Naive thymus-derived CD8-positive, alpha-beta T cell (primary cell): ENCODE data around the gene UBR4. TPM values are rescaled to one million over a fixed set of nuclear protein-coding genes. Genes with fewer than 3 reads are reported as not detected.
A peak's percentile ranks its signal among the peaks of the same experiment; 100 is the strongest.
"Not testable (repeated sequence)": the region's sequence is repeated elsewhere in the genome, so short reads cannot be mapped to it uniquely, and the experiment has no call there.

Experiments
- ATAC-seq, 2 donors: fragments of 150-1000 bp; cut with Tn5 transposase in 1 of 2; sonication (Bioruptor Pico), chemical (Tn5 transposase) in 1 of 2; 1 replicate in 1 of 2; 2 replicates in 1 of 2; pipeline ENCODE4 v1.10.0; 2021; ENCODE audit warnings: mild to moderate bottlenecking in 2 of 2, moderate library complexity in 2 of 2
- POLR2A ChIA-PET: fragments of 350-600 bp; sonication (Branson Sonifier 250); formaldehyde crosslinking; loops from one replicate; lab custom pipeline; 2021; ENCODE audit warnings: antibody characterized with exemption; lab: Charles Lee
- DNase-seq, 10 donors: peaks; one replicate each; pipeline versions ENCODE4 v3.0.0 to v3.0.0-alpha.2; 2020 to 2022
- H3K27ac Mint-ChIP-seq, 10 donors: one replicate each; pipeline ENCODE4 v1.8.0; 2020 to 2022; ENCODE audit warnings: mild to moderate bottlenecking in 10 of 10, mixed read lengths in 10 of 10, moderate library complexity in 4 of 10, inconsistent platforms in 1 of 10
- H3K27me3 Mint-ChIP-seq, 5 donors: one replicate each; pipeline ENCODE4 v1.8.0; 2021 to 2022; ENCODE audit warnings: mixed read lengths in 5 of 5
- H3K36me3 Mint-ChIP-seq, 3 donors: one replicate each; pipeline ENCODE4 v1.8.0; 2020 to 2022; ENCODE audit warnings: mixed read lengths in 3 of 3, mild to moderate bottlenecking in 2 of 3, inconsistent platforms in 1 of 3
- H3K4me1 Mint-ChIP-seq, 4 donors: one replicate each; pipeline ENCODE4 v1.8.0; 2021 to 2022; ENCODE audit warnings: mixed read lengths in 4 of 4
- H3K4me3 Mint-ChIP-seq, 10 donors: one replicate each; pipeline ENCODE4 v1.8.0; 2020 to 2022; ENCODE audit warnings: mild to moderate bottlenecking in 10 of 10, mixed read lengths in 10 of 10, moderate library complexity in 6 of 10, inconsistent platforms in 1 of 10
- H3K9me3 Mint-ChIP-seq, 9 donors: one replicate each; pipeline ENCODE4 v1.8.0; 2020 to 2022; ENCODE audit warnings: mixed read lengths in 9 of 9, mild to moderate bottlenecking in 3 of 9, inconsistent platforms in 1 of 9, moderate library complexity in 1 of 9
- polyA plus RNA-seq, 3 donors: library from polyadenylated mRNA; unstranded; fragments of 300-500 nt; fragmentation: Illumina TruSeq; gene quantifications; one replicate each; pipeline ENCODE4 v1.2.3, GENCODE V29; 2021
- total RNA-seq, 8 experiments: library from RNA in 2 of 8; stranded (reverse) in 2 of 8; gene quantifications; one replicate each; pipeline ENCODE4 v1.2.3 and lab custom pipeline; 2021 to 2026

Gene UBR4
- total and polyA plus RNA-seq, 5 experiments from 2014 or later, result 10.2 to 156 (median 23.0) TPM

DNA sequence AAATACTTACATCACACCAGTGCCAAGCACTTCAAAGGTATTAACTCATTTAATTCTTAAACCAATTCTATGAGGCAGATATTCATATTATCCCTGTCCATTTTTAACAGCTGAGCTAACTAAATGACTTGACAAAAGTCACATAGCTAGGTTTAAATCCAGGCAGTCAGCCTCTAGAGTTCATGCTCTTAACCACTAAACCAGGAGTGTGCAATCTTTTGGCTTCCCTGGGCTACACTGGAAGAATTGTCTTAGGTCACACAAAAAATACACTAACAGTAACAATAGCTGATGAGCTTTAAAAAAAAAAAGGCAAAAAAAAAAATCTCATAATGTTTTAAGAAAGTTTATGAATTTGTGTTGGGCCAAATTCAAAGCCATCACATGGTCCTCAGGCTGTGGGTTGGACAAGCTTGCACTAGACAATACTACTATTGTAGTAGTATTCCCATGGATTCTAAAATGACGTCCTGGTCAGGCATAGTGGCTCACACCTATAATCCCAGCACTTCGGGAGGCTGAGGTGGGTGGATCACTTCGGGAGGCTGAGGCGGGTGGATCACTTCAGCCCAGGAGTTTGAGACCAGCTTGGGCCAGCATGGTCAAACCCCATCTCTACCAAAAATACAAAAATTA is 10.0 kb downstream of the UBR4 start:
- ATAC-seq (no peak), DNase-seq (no peak)
- H3K4me3 Mint-ChIP-seq, result no peak overlapping the region
- H3K4me1 Mint-ChIP-seq, result peaks cover 19 to 40% (median 33%) of the 10 kb centered on the region in 4 donors
- peaks cover 9 to 79% (median 9%) of the 10 kb centered on the region in 3 donors for H3K36me3 Mint-ChIP-seq
- POLR2A ChIA-PET, result interaction anchor here (1.5 kb wide), 1 partner anchor 9 kb away, joined by 4 read pairs; no protein-coding TSS in a partner anchor
- no peaks in the 10 kb centered on the region for H3K27me3 Mint-ChIP-seq
- H3K27ac Mint-ChIP-seq, result peak overlapping the region in 1 of 10 donors; percentile 47
- no peaks in the 10 kb centered on the region for H3K9me3 Mint-ChIP-seq

DNA sequence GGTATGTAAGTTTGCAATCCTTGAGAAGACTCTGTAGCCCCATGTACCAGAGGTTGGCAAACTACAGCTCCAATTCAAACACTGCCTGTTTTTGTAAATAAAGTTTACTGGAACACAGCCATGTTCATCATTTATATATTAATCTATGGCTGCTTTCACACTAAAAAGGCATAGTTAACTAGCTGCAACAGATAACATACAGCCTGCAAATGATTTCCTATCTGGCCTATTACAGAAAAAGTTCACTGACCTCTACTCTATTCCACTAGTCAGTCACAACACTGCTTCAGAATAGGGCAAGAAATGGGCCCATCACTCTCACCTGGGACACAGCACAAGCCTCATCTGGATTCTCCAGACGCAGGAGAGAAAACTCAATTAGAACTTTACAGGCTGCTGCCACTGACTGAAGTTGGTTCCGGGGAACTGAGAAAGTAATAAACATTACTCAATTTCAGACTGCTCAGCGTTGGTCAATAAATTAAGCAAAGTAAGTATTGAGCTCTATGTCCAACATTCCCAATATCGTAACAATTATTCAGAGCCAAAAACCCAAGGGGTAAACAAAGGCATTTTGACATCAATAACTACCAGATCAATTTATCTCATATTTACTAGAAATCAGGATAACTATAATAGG is 10.6 kb downstream of the UBR4 start:
- ATAC-seq, result no peak
- peaks cover 14 to 33% (median 27%) of the 10 kb centered on the region in 4 donors for H3K4me1 Mint-ChIP-seq
- POLR2A ChIA-PET, result interaction anchor here (1.5 kb wide), 1 partner anchor 10 kb away, joined by 4 read pairs; no protein-coding TSS in a partner anchor
- H3K27me3 Mint-ChIP-seq, result no peaks in the 10 kb centered on the region
- H3K9me3 Mint-ChIP-seq, result no peaks in the 10 kb centered on the region
- no peak overlapping the region for H3K4me3 Mint-ChIP-seq
- H3K27ac Mint-ChIP-seq, result peak overlapping the region in 2 of 10 donors; percentile 61 to 62
- DNase-seq, result no peak
- H3K36me3 Mint-ChIP-seq, result peaks cover 9 to 77% (median 9%) of the 10 kb centered on the region in 3 donors

DNA sequence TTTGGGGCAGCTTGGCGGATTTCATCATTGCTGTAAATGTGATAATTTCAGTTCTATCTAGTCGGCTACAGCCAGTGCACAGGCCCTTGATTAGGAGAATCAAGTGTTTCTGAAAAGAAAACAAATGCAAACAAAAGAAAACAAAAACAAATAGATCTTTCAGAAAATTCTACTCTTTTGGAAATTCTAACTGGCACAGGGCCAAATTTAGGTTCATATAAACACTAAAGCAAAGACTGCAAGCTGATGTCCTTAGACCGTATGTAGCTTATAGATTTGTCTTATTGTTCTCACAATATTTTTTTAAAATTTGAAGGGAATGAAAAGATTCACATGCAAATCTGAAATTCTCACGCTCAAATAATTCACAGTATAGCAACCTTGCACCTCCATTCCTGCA is 11.2 kb downstream of the UBR4 start:
- H3K36me3 Mint-ChIP-seq, result peaks cover 9 to 78% (median 11%) of the 10 kb centered on the region in 3 donors
- peaks cover 14 to 30% (median 23%) of the 10 kb centered on the region in 4 donors for H3K4me1 Mint-ChIP-seq
- no peak overlapping the region for H3K4me3 Mint-ChIP-seq
- H3K9me3 Mint-ChIP-seq, result no peaks in the 10 kb centered on the region
- no peaks in the 10 kb centered on the region for H3K27me3 Mint-ChIP-seq
- no peak overlapping the region for H3K27ac Mint-ChIP-seq
- ATAC-seq, result no peak
- DNase-seq, result no peak
- POLR2A ChIA-PET, result no interaction called here

DNA sequence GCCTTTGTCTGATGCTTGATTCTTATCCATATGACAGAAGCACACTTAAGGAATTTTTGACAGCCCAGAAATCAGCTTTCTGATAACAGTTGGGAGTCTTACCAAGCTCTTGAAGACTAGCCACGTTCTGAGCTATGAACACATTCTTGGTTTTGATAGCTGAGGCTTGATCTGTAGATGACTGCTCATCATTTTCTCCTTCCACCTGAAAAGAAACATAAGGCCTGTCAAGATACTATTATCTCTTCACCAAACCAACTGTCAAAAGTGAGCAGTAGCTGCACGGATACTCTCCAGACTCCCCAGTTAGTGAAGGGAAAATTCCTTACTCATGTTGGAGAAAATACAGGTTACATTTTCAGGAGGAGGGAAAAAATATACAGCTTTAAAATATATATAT is 12.2 kb downstream of the UBR4 start:
- H3K36me3 Mint-ChIP-seq, result peaks cover 14 to 87% (median 18%) of the 10 kb centered on the region in 3 donors
- POLR2A ChIA-PET, result no interaction called here
- ATAC-seq, result no peak

DNA sequence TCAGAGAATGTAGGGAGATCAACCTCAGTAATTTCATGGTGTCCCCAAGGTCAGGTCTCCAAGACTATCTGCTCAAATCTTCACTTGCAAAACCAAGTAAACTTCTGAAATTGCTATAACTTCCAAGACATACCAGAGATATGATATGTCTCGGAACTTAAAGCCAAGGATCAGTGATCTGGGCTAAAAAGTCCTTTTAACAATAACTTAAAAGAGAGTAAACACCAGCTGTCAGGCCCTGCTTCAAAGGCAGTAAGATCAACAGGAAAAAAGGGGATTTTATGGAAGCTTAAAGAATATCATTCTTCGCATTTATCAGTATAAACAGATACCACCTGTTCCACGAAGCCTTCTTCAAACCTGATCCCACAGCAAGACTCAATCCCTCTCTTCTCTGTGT is 13.7 kb downstream of the UBR4 start:
- POLR2A ChIA-PET, result interaction anchor here (0.7 kb wide), 1 partner anchor 1757 kb away, joined by 3 read pairs; the partner anchor contains the start of gene RCC2
- Mint-ChIP-seq H3K36me3 (peaks cover 14 to 94% (median 26%) of the 10 kb centered on the region in 3 donors), H3K27me3 (no peaks in the 10 kb centered on the region), H3K4me1 (peaks cover 3 to 7% (median 6%) of the 10 kb centered on the region in 4 donors), H3K9me3 (no peaks in the 10 kb centered on the region), H3K4me3 (no peak overlapping the region), H3K27ac (no peak overlapping the region)
- DNase-seq, result no peak
- ATAC-seq, result no peak

More for the DNA sequence above, 12.2 kb downstream of the UBR4 start:
- H3K4me3 Mint-ChIP-seq, result no peak overlapping the region
- H3K27ac Mint-ChIP-seq, result no peak overlapping the region
- DNase-seq, result no peak
- peaks cover 14 to 22% (median 18%) of the 10 kb centered on the region in 4 donors for H3K4me1 Mint-ChIP-seq
- no peaks in the 10 kb centered on the region for H3K9me3 Mint-ChIP-seq
- no peaks in the 10 kb centered on the region for H3K27me3 Mint-ChIP-seq

DNA sequence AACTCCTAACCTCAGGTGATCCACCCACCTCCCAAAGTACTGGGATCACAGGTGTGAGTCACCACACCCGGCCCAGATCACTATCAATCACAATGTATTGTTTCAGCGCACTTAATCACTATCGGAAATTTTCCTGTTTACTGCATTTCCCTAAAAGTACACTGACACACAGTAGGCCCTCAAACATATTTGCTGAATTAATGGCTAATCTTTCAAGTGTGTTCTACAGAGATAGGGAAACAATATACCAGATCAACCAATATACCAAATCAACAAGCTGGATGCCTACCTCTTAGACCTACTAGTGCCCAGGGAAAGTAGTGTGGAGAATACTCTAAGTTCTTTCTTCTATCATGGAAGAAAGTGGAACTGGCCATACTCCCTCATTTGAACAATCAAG is 17.1 kb downstream of the UBR4 start:
- Mint-ChIP-seq H3K36me3 (peaks cover 11 to 91% (median 28%) of the 10 kb centered on the region in 3 donors), H3K9me3 (no peaks in the 10 kb centered on the region), H3K4me1 (peaks cover 0 to 9% (median 4%) of the 10 kb centered on the region in 4 donors), H3K27me3 (no peaks in the 10 kb centered on the region), H3K4me3 (no peak overlapping the region), H3K27ac (no peak overlapping the region)
- DNase-seq, result no peak
- POLR2A ChIA-PET, result no interaction called here
- no peak for ATAC-seq

DNA sequence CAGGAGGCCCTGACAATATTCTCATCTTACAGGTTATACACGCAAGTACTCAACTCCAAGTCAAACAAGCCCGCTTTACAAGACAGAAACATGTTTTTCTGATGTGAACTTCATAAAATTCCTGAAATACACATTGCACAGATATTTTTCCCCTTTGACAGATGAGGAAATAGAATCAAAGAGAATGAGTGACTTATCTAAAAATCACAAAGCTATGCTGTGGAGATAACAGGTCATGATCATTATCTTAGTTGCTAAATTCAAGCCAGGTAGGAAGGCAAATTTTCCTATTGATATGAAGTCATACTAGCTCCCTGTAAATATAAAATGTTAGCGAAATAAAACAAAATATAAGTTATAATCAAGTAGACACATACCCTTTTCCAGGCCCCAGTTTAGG is 18.3 kb downstream of the UBR4 start:
- Mint-ChIP-seq H3K4me3 (no peak overlapping the region), H3K9me3 (no peaks in the 10 kb centered on the region), H3K36me3 (peaks cover 7 to 90% (median 26%) of the 10 kb centered on the region in 3 donors), H3K27me3 (no peaks in the 10 kb centered on the region), H3K27ac (no peak overlapping the region), H3K4me1 (peaks cover 0 to 9% (median 4%) of the 10 kb centered on the region in 4 donors)
- DNase-seq (no peak), ATAC-seq (no peak)
- POLR2A ChIA-PET, result no interaction called here

DNA sequence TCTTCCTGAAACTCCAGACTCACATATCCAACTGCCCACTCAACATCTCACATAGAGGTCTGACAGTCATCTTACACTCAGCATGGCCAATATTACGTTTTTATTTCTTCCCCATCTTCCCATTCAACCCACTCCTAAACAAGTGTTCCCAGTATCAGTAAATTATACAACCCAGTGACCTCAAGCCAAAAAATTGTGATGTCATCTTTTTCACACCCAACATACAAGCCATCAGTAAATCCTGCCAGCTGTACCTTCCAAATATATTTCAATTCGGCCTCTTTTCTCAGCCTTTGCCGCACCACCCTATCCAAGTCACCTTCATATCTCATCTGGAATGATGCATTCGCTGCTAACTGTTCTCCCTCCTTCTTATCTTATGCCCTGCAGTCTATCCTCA is 19.6 kb downstream of the UBR4 start:
- Mint-ChIP-seq H3K36me3 (peaks cover 13 to 90% (median 35%) of the 10 kb centered on the region in 3 donors), H3K4me1 (peaks cover 0 to 5% (median 3%) of the 10 kb centered on the region in 4 donors), H3K9me3 (no peaks in the 10 kb centered on the region), H3K27me3 (no peaks in the 10 kb centered on the region), H3K4me3 (no peak overlapping the region), H3K27ac (peak overlapping the region in 3 of 10 donors; percentile 1 to 78 (median 1))
- POLR2A ChIA-PET, result no interaction called here
- ATAC-seq (no peak), DNase-seq (no peak)

DNA sequence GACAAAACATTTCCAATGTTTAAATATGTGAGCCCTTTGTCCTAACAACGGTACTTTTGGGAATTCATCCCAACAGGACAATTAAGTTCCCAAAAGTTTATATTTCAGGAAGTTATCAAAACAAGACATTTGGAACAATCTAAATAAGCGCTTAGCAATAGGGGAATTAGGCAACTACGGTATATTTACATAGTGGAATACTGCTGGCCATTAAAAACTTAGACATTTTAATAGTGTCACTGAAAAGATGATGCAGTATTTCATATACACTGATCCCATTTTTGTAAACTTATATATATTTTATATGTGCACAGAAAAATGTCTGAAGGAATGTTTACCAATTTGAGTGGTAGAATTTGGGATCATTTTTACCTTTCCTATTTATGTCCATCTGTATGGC is 20.8 kb downstream of the UBR4 start:
- ATAC-seq (no peak), DNase-seq (no peak)
- H3K36me3 Mint-ChIP-seq, result peaks cover 13 to 94% (median 40%) of the 10 kb centered on the region in 3 donors
- H3K4me1 Mint-ChIP-seq, result peaks cover 0 to 5% (median 3%) of the 10 kb centered on the region in 4 donors
- H3K9me3 Mint-ChIP-seq, result no peaks in the 10 kb centered on the region
- H3K27ac Mint-ChIP-seq, result no peak overlapping the region
- POLR2A ChIA-PET, result no interaction called here
- no peaks in the 10 kb centered on the region for H3K27me3 Mint-ChIP-seq
- no peak overlapping the region for H3K4me3 Mint-ChIP-seq

DNA sequence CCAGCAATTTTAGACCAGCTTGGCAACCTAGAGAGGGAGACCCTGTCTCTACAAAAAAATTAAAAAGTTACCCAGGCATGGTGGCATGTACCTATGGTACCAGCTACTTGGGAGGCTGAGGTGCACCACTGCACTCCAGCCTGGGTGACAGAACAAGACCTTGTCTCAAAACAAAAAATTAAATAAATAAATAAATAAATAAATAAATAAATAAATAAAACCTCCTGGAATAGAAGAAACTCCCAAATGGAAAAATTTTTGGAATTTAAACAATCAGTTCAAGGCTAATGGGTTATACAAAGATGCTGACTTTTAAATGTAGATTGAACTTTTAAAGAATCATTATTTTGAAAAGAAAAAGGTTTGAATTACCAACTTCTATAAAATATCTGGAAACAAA is 22.2 kb downstream of the UBR4 start:
- ATAC-seq (no peak), DNase-seq (no peak)
- no peak overlapping the region for H3K4me3 Mint-ChIP-seq
- H3K36me3 Mint-ChIP-seq, result peaks cover 8 to 95% (median 37%) of the 10 kb centered on the region in 3 donors
- H3K9me3 Mint-ChIP-seq, result no peaks in the 10 kb centered on the region
- H3K27ac Mint-ChIP-seq, result no peak overlapping the region
- POLR2A ChIA-PET, result no interaction called here
- H3K27me3 Mint-ChIP-seq, result no peaks in the 10 kb centered on the region
- H3K4me1 Mint-ChIP-seq, result peaks cover 0 to 3% (median 1%) of the 10 kb centered on the region in 4 donors

DNA sequence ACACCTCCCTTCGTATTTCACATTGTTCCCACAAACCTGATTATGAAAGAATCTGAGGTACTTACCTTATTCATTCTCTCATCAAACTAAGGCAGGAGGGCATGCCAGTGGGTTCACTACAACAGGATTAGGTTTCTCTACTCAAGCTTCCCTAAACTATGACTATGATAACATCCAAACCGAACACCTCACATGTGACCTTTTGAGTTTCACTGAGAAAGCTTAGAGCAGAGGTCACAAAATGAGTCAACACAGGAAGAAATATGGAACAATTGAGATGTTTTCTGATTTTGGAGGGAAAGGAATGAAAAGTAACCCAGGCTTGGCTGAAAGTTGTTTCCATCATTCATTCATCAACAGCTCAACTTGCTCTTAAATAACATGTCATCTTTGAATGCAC is 24.1 kb downstream of the UBR4 start:
- no peaks in the 10 kb centered on the region for H3K9me3 Mint-ChIP-seq
- no peak for ATAC-seq
- no peak overlapping the region for H3K27ac Mint-ChIP-seq

DNA sequence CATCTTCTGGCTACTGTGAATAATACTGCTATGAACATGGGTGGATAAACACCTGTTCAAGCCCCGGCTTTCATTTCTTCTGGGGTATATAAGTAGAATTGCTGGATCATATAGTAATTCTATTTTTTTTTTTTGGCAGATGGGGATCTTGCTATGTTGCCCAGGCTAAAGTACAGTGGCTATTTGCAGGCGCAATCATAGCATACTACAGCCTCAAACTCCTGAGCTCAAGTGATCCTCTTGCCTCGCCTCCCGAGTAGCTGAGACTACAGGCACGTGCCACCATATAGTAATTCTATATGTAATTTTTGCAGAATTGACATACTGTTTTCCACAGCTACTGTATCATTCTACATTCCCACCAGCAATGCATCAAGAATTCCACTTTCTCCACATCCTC is 27.8 kb downstream of the UBR4 start:
- POLR2A ChIA-PET, result no interaction called here

More for the DNA sequence above, 24.1 kb downstream of the UBR4 start:
- Mint-ChIP-seq H3K27me3 (no peaks in the 10 kb centered on the region), H3K4me3 (no peak overlapping the region), H3K36me3 (peaks cover 12 to 92% (median 32%) of the 10 kb centered on the region in 3 donors), H3K4me1 (peaks cover 3 to 11% (median 8%) of the 10 kb centered on the region in 4 donors)
- POLR2A ChIA-PET, result no interaction called here
- no peak for DNase-seq

DNA sequence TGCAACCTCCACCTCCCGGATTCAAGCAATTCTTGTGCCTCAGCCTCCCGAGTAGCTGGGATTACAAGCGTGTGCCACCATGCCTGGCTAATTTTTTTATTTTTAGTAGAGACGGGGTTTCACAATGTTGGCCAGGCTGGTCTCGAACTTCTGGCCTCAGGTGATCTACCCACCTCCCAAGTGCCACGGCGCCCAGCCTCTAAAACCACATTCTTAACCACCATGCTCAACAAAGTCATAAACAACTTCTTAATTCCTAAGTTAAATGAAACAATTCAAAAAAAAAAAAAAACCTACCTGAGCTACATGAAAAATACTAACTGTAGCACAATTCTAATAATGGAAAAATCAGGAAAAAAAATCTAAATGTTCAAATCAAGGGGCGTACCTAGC is 29.8 kb downstream of the UBR4 start:
- Mint-ChIP-seq H3K36me3 (peaks cover 3 to 80% (median 33%) of the 10 kb centered on the region in 3 donors), H3K4me3 (peak overlapping the region in 5 of 10 donors; percentile 16 to 48 (median 29)), H3K27ac (peak overlapping the region; percentile 45 to 93 (median 86)), H3K4me1 (peaks cover 11 to 33% (median 25%) of the 10 kb centered on the region in 4 donors)
- POLR2A ChIA-PET, result interaction anchor here (0.6 to 1.4 kb wide), 5 partner anchors 29 to 1313 kb away, joined by 3 to 7 read pairs (median 4); partner anchors contain the start of gene UBR4
- ATAC-seq, result peak in 1 of 2 donors; percentile 6
- H3K27me3 Mint-ChIP-seq, H3K9me3 Mint-ChIP-seq: not testable (repeated sequence)
- DNase-seq, result peak in 1 of 10 donors; percentile 17

More for the DNA sequence above, 27.8 kb downstream of the UBR4 start:
- DNase-seq (no peak), ATAC-seq (no peak)
- no peaks in the 10 kb centered on the region for H3K27me3 Mint-ChIP-seq
- no peaks in the 10 kb centered on the region for H3K9me3 Mint-ChIP-seq
- peak overlapping the region in 1 of 10 donors; percentile 40 for H3K27ac Mint-ChIP-seq
- no peak overlapping the region for H3K4me3 Mint-ChIP-seq
- H3K4me1 Mint-ChIP-seq, result peaks cover 9 to 33% (median 25%) of the 10 kb centered on the region in 4 donors
- peaks cover 12 to 80% (median 33%) of the 10 kb centered on the region in 3 donors for H3K36me3 Mint-ChIP-seq
